Activated CD4-positive, alpha-beta T cell treated with anti-CD3 and anti-CD28 coated beads for 24 hours (primary cell): Measurements from ENCODE around the gene VPS39.

Source experiments
- DNase-seq, 2 donors: peaks; one replicate each; pipeline ENCODE4 v3.0.0-alpha.2; 2020; ENCODE audit warnings: low read depth in 2 of 2

Gene VPS39

GRCh38 chr15:42146551-42147430 is 61.3 kb downstream of the VPS39 start:
- DNase-seq, result no peak

- no peak for DNase-seq
Observed at GRCh38 chr15:42145546-42146455, 62.3 kb downstream of the VPS39 start.

GRCh38 chr15:42144841-42145375 is 63.2 kb downstream of the VPS39 start:
- DNase-seq, result no peak

- no peak for DNase-seq
Observed at GRCh38 chr15:42143866-42144625, 64.1 kb downstream of the VPS39 start.

GRCh38 chr15:42143356-42143755 is 64.7 kb downstream of the VPS39 start:
- DNase-seq, result no peak

- no peak for DNase-seq
Observed at GRCh38 chr15:42141795-42142667, 66.1 kb downstream of the VPS39 start.

GRCh38 chr15:42141246-42141645 is 66.9 kb downstream of the VPS39 start:
- no peak for DNase-seq

- DNase-seq, result no peak
Observed at GRCh38 chr15:42140383-42141070, 67.6 kb downstream of the VPS39 start.

- DNase-seq, result no peak
Observed at GRCh38 chr15:42139596-42139995, 68.5 kb downstream of the VPS39 start.

- no peak for DNase-seq
Observed at GRCh38 chr15:42138968-42139386, 69.1 kb downstream of the VPS39 start.

GRCh38 chr15:42138411-42138810 is 69.7 kb downstream of the VPS39 start:
- no peak for DNase-seq

GRCh38 chr15:42137461-42138261 is 70.4 kb downstream of the VPS39 start:
- DNase-seq, result peak in 1 of 2 donors; percentile 7

- no peak for DNase-seq
Observed at GRCh38 chr15:42136513-42136912, 71.6 kb downstream of the VPS39 start.

- no peak for DNase-seq
Observed at GRCh38 chr15:42135351-42135750, 72.8 kb downstream of the VPS39 start.

- DNase-seq, result no peak
Observed at GRCh38 chr15:42134617-42135245, 73.4 kb downstream of the VPS39 start.

GRCh38 chr15:42133886-42134502 is 74.1 kb downstream of the VPS39 start:
- peak; percentile 44 to 49 for DNase-seq

GRCh38 chr15:42133356-42133755 is 74.7 kb downstream of the VPS39 start:
- DNase-seq, result no peak
